Chondrocyte (in vitro differentiated cells): ENCODE data around the gene HCFC1R1. TPM values are rescaled to one million over a fixed set of nuclear protein-coding genes. Genes with fewer than 3 reads are reported as not detected.

ENCODE experiments used
- DNase-seq: peaks from one replicate; pipeline ENCODE4 v3.0.0; 2021; ENCODE audit warnings: mixed read lengths, low spot score
- H3K27ac Mint-ChIP-seq: one replicate; pipeline ENCODE4 v1.8.0; 2021; ENCODE audit warnings: mild to moderate bottlenecking, moderate library complexity, mixed read lengths; ENCODE audit not compliant: unreplicated experiment
- H3K27me3 Mint-ChIP-seq: 2 replicates; pipeline ENCODE4 v1.8.0; 2021; ENCODE audit warnings: low read depth, mixed read lengths
- H3K36me3 Mint-ChIP-seq: 2 replicates; pipeline ENCODE4 v1.8.0; 2021; ENCODE audit warnings: low read depth, mixed read lengths
- H3K4me1 Mint-ChIP-seq: 2 replicates; pipeline ENCODE4 v1.8.0; 2021; ENCODE audit warnings: low read depth, mild to moderate bottlenecking, mixed read lengths
- H3K4me3 Mint-ChIP-seq: one replicate; pipeline ENCODE4 v1.8.0; 2021; ENCODE audit warnings: mild to moderate bottlenecking, moderate library complexity, mixed read lengths; ENCODE audit not compliant: unreplicated experiment
- H3K9me3 Mint-ChIP-seq: 2 replicates; pipeline ENCODE4 v1.8.0; 2021; ENCODE audit warnings: low read depth, mixed read lengths
- CTCF ChIP-seq: fragments of 200-600 bp; sonication (generic); IDR thresholded peaks from 2 replicates; pipeline ENCODE4 v1.5.0; 2021; ENCODE audit warnings: antibody characterized with exemption, mild to moderate bottlenecking, moderate library complexity
- total RNA-seq: library from RNA; stranded (reverse); gene quantifications from 3 replicates; pipeline ENCODE4 v1.2.1, GENCODE V29; 2021

Gene HCFC1R1
- total RNA-seq, 1 donor from 2014 or later: 79.3 TPM

- H3K27ac Mint-ChIP-seq: no peak overlapping the region
These were observed 26.7 kb upstream of the HCFC1R1 start for GRCh38 chr16:3050487-3050886.

GRCh38 chr16:3049921-3050481, 26.3 kb upstream of the HCFC1R1 start:
- Mint-ChIP-seq H3K9me3 (no peaks in the 10 kb centered on the region), H3K4me1 (peaks cover 7% of the 10 kb centered on the region), H3K4me3 (no peak overlapping the region), H3K36me3 (peaks cover 10% of the 10 kb centered on the region), H3K27ac (no peak overlapping the region), H3K27me3 (peaks cover 31% of the 10 kb centered on the region)
- no peak for TF ChIP-seq CTCF
- no peak for DNase-seq

More at GRCh38 chr16:3050487-3050886, 26.7 kb upstream of the HCFC1R1 start:
- TF ChIP-seq CTCF: no peak
- no peak overlapping the region for H3K4me3 Mint-ChIP-seq
- no peak for DNase-seq
- H3K9me3 Mint-ChIP-seq: no peaks in the 10 kb centered on the region
- H3K36me3 Mint-ChIP-seq: peaks cover 9% of the 10 kb centered on the region
- peaks cover 3% of the 10 kb centered on the region for H3K4me1 Mint-ChIP-seq
- peaks cover 27% of the 10 kb centered on the region for H3K27me3 Mint-ChIP-seq

GRCh38 chr16:3047387-3047720, 23.6 kb upstream of the HCFC1R1 start:
- peaks cover 36% of the 10 kb centered on the region for H3K27me3 Mint-ChIP-seq
- H3K27ac Mint-ChIP-seq: no peak overlapping the region
- TF ChIP-seq CTCF: no peak
- DNase-seq: no peak
- no peak overlapping the region for H3K4me3 Mint-ChIP-seq
- H3K4me1 Mint-ChIP-seq: peaks cover 7% of the 10 kb centered on the region
- peaks cover 1% of the 10 kb centered on the region for H3K36me3 Mint-ChIP-seq
- no peaks in the 10 kb centered on the region for H3K9me3 Mint-ChIP-seq

GRCh38 chr16:3046641-3047386, 23.1 kb upstream of the HCFC1R1 start:
- H3K27me3 Mint-ChIP-seq: peaks cover 32% of the 10 kb centered on the region
- H3K36me3 Mint-ChIP-seq: peaks cover 1% of the 10 kb centered on the region
- DNase-seq: no peak
- peaks cover 7% of the 10 kb centered on the region for H3K4me1 Mint-ChIP-seq
- no peak overlapping the region for H3K27ac Mint-ChIP-seq
- no peaks in the 10 kb centered on the region for H3K9me3 Mint-ChIP-seq
- H3K4me3 Mint-ChIP-seq: no peak overlapping the region
- TF ChIP-seq CTCF: no peak

GRCh38 chr16:3045758-3046640, 22.3 kb upstream of the HCFC1R1 start, which contains the start of gene MMP25:
Gene MMP25, plus strand, starts transcription at chr16:3046561. Its CDS starts 357 bp downstream, at chr16:3046918.
- Mint-ChIP-seq H3K4me3 (peak within 1 kb of the TSS; percentile 57), H3K27ac (no peak within 1 kb of the TSS), H3K9me3 (no peaks in the 10 kb centered on the region), H3K36me3 (peaks cover 1% of the 10 kb centered on the region), H3K27me3 (peaks cover 34% of the 10 kb centered on the region), H3K4me1 (peaks cover 7% of the 10 kb centered on the region)
- no peak for DNase-seq
- TF ChIP-seq CTCF: no peak
